IMR-90 (cell line): ENCODE results near the gene TBX4. TPM values are rescaled to one million over a fixed set of nuclear protein-coding genes. Genes with fewer than 3 reads are reported as not detected.

ENCODE experiments used
- ATAC-seq: fragments of 200-7000 bp; cut with Tn5 transposase; 2 replicates; pipeline ENCODE4 v1.9.1; 2020; ENCODE audit warnings: low read depth, mild to moderate bottlenecking, moderate library complexity
- BruUV-seq: library from RNA; stranded (reverse); fragments of 400-500 nt; replicated peaks from 2 replicates; lab custom pipeline; 2021; lab: Mats Ljungman, UMichigan
- CTCF ChIA-PET: fragments of 300-600 bp; formaldehyde crosslinking; extraction: SDS; loops from one replicate; lab custom pipeline; 2021; ENCODE audit warnings: antibody characterized with exemption; lab: Yijun Ruan, JAX
- POLR2A ChIA-PET: fragments of 300-600 bp; sonication (Branson Sonifier 250); formaldehyde crosslinking; loops from one replicate; lab custom pipeline; 2022; ENCODE audit warnings: antibody characterized with exemption; ENCODE audit not compliant: unreplicated experiment; lab: Charles Lee
- DNase-seq: peaks from one replicate; pipeline ENCODE4 v3.0.0; 2013
- H2AFZ ChIP-seq: replicated peaks from 2 replicates; pipeline ENCODE3; 2013; ENCODE audit warnings: low read length, mild to moderate bottlenecking; ENCODE audit not compliant: poor library complexity
- H2AK5ac ChIP-seq: 2 replicates; pipeline ENCODE4 v1.6.1; 2013; ENCODE audit warnings: low read depth, low read length, inconsistent platforms
- H2AK9ac ChIP-seq: replicated peaks from 2 replicates; pipeline ENCODE3; 2013; ENCODE audit warnings: mild to moderate bottlenecking, low read depth, low read length, moderate library complexity; ENCODE audit not compliant: poor library complexity
- H2BK120ac ChIP-seq: 2 replicates; pipeline ENCODE4 v1.6.1; 2013; ENCODE audit warnings: low read depth, low read length, inconsistent platforms
- H2BK15ac ChIP-seq: 3 replicates; pipeline ENCODE4 v1.6.1; 2013; ENCODE audit warnings: low read depth, low read length, inconsistent platforms
- H2BK20ac ChIP-seq: 2 replicates; pipeline ENCODE4 v1.6.1; 2013; ENCODE audit warnings: low read depth, mild to moderate bottlenecking, inconsistent platforms, low read length, moderate library complexity
- H2BK5ac ChIP-seq: 2 replicates; pipeline ENCODE4 v1.6.1; 2013; ENCODE audit warnings: mild to moderate bottlenecking, low read depth, low read length, inconsistent platforms; ENCODE audit not compliant: poor library complexity, severe bottlenecking
- H3K14ac ChIP-seq: replicated peaks from 2 replicates; pipeline ENCODE4 v1.6.1; 2013; ENCODE audit warnings: low read depth, low read length, inconsistent platforms
- H3K18ac ChIP-seq: 2 replicates; pipeline ENCODE4 v1.6.1; 2013; ENCODE audit warnings: low read depth, low read length, control low read depth
- H3K23ac ChIP-seq: 2 replicates; pipeline ENCODE4 v1.6.1; 2013; ENCODE audit warnings: low read depth, low read length, inconsistent platforms
- H3K27ac ChIP-seq: 2 replicates; pipeline ENCODE4 v1.5.1; 2013; ENCODE audit warnings: mild to moderate bottlenecking, control low read depth, low read length; ENCODE audit not compliant: insufficient read depth
- H3K27me3 ChIP-seq: 2 replicates; pipeline ENCODE4 v1.6.1; 2013; ENCODE audit warnings: low read length; ENCODE audit not compliant: control insufficient read depth, insufficient read depth
- H3K36me3 ChIP-seq: 2 replicates; pipeline ENCODE4 v1.6.1; 2013; ENCODE audit warnings: low read length, mixed read lengths; ENCODE audit not compliant: control insufficient read depth, insufficient read depth
- H3K4ac ChIP-seq: 2 replicates; pipeline ENCODE4 v1.6.1; 2013; ENCODE audit warnings: low read depth, low read length, inconsistent platforms
- H3K4me1 ChIP-seq: 2 replicates; pipeline ENCODE4 v1.6.1; 2013; ENCODE audit warnings: low read length, mixed read lengths; ENCODE audit not compliant: control insufficient read depth, insufficient read depth
- H3K4me2 ChIP-seq: 2 replicates; pipeline ENCODE4 v1.6.1; 2013; ENCODE audit warnings: low read depth, mild to moderate bottlenecking, control low read depth, low read length, moderate library complexity
- H3K4me3 ChIP-seq: 2 replicates; pipeline ENCODE4 v1.5.1; 2013; ENCODE audit warnings: low read depth, mild to moderate bottlenecking, control low read depth, low read length, moderate library complexity; ENCODE audit not compliant: insufficient read depth
- H3K56ac ChIP-seq: 2 replicates; pipeline ENCODE4 v1.6.1; 2013; ENCODE audit warnings: low read length, inconsistent platforms; ENCODE audit not compliant: insufficient read depth; ENCODE audit errors: extremely low read depth
- H3K79me1 ChIP-seq, 2 experiments: 2 replicates each; pipeline ENCODE4 v1.6.1; 2013; ENCODE audit warnings: low read length in 2 of 2, inconsistent platforms in 1 of 2, low read depth in 1 of 2
- H3K9ac ChIP-seq: 2 replicates; pipeline ENCODE4 v1.6.1; 2013; ENCODE audit warnings: low read depth, low read length, control low read depth
- H3K9me1 ChIP-seq: 2 replicates; pipeline ENCODE4 v1.6.1; 2013; ENCODE audit warnings: low read length, inconsistent platforms; ENCODE audit not compliant: insufficient read depth
- H3K9me3 ChIP-seq: 2 replicates; pipeline ENCODE4 v1.6.1; 2013; ENCODE audit warnings: low read length; ENCODE audit not compliant: control insufficient read depth, insufficient read depth
- H4K20me1 ChIP-seq: 2 replicates; pipeline ENCODE4 v1.6.1; 2013; ENCODE audit warnings: low read length, inconsistent platforms; ENCODE audit not compliant: insufficient read depth
- H4K5ac ChIP-seq: 2 replicates; pipeline ENCODE4 v1.6.1; 2013; ENCODE audit warnings: mild to moderate bottlenecking, low read depth, low read length, control low read depth
- H4K8ac ChIP-seq, 2 experiments: 2 replicates each; pipeline ENCODE4 v1.6.1; 2013; ENCODE audit warnings: low read depth in 2 of 2, low read length in 2 of 2, control low read depth in 1 of 2, inconsistent platforms in 1 of 2
- H4K91ac ChIP-seq: 2 replicates; pipeline ENCODE4 v1.6.1; 2013; ENCODE audit warnings: low read depth, low read length, inconsistent platforms; ENCODE audit not compliant: insufficient read depth
- SMC3 ChIP-seq: fragments of 150-350 bp; IDR thresholded peaks from 2 replicates; pipeline ENCODE4 v1.6.1; 2016; ENCODE audit warnings: low read depth, mild to moderate bottlenecking, antibody characterized with exemption, low read length, moderate library complexity
- WGBS, 2 experiments: methylation state at CpG; one replicate each; pipeline versions ENCODE4 v1.1.5 to v1.1.7; 2013; ENCODE audit warnings: missing lambda C conversion rate in 2 of 2; ENCODE audit not compliant: insufficient read length in 1 of 2; ENCODE audit errors: extremely low coverage in 2 of 2; 5-methylcytosine and 5-hydroxymethylcytosine counted together
- dilution Hi-C: fragments of 300-500 bp; cut with HindIII; formaldehyde crosslinking; loops from one replicate; pipeline ENCODE4 v1.14.3; 2018; ENCODE audit warnings: low sequenced_read_pairs; ENCODE audit not compliant: unreplicated experiment
- in situ Hi-C: fragments of 300-500 bp; cut with MboI; formaldehyde crosslinking; loops from 3 replicates; pipeline ENCODE4 v1.14.3; 2019; ENCODE audit warnings: low sequenced_read_pairs, inconsistent platforms, mixed read lengths
- intact Hi-C: fragments of 100-400 bp; cut with micrococcal nuclease; formaldehyde crosslinking; loops from 2 replicates; pipeline ENCODE4 v1.10.0; 2022
- polyA plus RNA-seq, 3 experiments: library from polyadenylated mRNA; depleted of rRNA; stranded (reverse); fragments of >200 nt; gene quantifications; 2 replicates each; pipeline ENCODE4 v1.2.3, GENCODE V29; 2012; ENCODE audit warnings: low replicate concordance in 1 of 3
- total RNA-seq: library from RNA; depleted of rRNA; stranded (reverse); fragments of >200 nt; gene quantifications from 2 replicates; pipeline ENCODE4 v1.2.3, GENCODE V29; 2012

The TBX4 gene
- total and polyA plus RNA-seq, 2 of the 4 experiments (the other 2 are of a cell fraction): 0.05 TPM; not detected in 1

DNA sequence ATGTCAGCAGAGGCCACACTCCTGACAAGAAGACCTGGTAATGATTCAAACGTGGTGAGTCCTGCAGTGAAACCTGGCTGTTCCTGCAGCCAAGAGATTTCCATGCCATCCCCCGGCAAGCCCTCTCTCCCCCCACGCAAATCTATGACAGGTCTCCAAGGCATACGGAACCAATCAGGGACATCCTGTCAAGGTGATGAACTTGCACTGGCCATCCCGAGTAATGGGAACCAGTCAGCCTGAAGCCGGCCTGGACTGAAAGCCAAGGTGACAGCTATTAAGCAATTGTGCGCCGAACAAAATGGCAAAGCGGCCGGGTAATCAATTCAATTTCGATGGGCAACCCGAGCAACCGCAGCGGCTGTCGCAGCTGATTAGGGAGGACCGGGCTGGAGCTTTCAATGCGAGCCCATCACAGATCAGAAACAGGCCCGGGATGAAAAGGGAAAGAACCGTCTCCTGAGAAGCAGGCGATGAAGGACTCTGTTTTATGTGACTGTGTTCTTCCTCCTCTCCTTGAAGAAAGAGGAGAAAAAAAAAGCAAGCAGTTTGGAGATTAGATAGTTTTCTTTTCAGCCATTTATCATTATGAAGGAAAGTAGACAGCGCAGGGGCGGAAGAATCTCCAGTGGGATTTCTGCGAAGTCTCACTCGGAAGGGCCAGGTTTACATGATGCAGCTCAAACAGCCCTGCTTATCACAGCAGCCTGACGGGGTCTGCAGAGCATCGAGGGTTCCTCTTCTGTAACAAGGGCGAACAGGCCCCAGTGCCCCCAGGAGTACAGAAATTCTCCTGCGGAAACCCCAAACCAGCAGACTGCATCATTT is 35.2 kb downstream of the TBX4 start:
- DNase-seq (no peak), ATAC-seq (no peak)
- no peaks in the 10 kb centered on the region for H3K79me1 ChIP-seq
- H4K91ac ChIP-seq: no peak overlapping the region
- H4K20me1 ChIP-seq: no peaks in the 10 kb centered on the region
- ChIA-PET POLR2A (no interaction called here), CTCF (no interaction called here)
- no peak overlapping the region for H4K8ac ChIP-seq
- H3K4me3 ChIP-seq: no peak overlapping the region
- no peak overlapping the region for H2AK9ac ChIP-seq
- H4K5ac ChIP-seq: no peak overlapping the region
- no peak overlapping the region; the same call in 1 of the 2 replicates for H3K23ac ChIP-seq
- no peak overlapping the region for H3K56ac ChIP-seq
- no TSS peak for BruUV-seq
- in situ Hi-C loops (no loop called here), dilution Hi-C loops (no loop called here), intact Hi-C loops (no loop called here)
- 0 out of 3 replicates have a peak overlapping the region, but pooled peaks have one; percentile 12 for H2BK15ac ChIP-seq
- 0 out of 2 replicates have a peak, but pooled peaks cover 4% of the 10 kb centered on the region for H3K27me3 ChIP-seq
- no peak overlapping the region for H3K27ac ChIP-seq
- H2AK5ac ChIP-seq: no peak overlapping the region; the same call in 1 of the 2 replicates
- H3K36me3 ChIP-seq: no peaks in the 10 kb centered on the region
- no peak overlapping the region for H3K14ac ChIP-seq
- WGBS, 2 experiments: 72% methylated on average over 11 of the region's 28 CpGs; no CpG with 5 or more reads in 1 of the 2 experiments
- peaks cover 9% of the 10 kb centered on the region for H3K4me1 ChIP-seq
- H2BK20ac ChIP-seq: no peak overlapping the region
- no peak overlapping the region for H3K18ac ChIP-seq
- H3K9ac ChIP-seq: no peak overlapping the region
- H2BK120ac ChIP-seq: no peak overlapping the region
- H2AFZ ChIP-seq: no peak overlapping the region
- no peak for TF ChIP-seq SMC3
- H3K9me1 ChIP-seq: peaks cover 8% of the 10 kb centered on the region; the same call in 1 of the 2 replicates
- no peaks in the 10 kb centered on the region for H3K9me3 ChIP-seq
- no peak overlapping the region for H3K4me2 ChIP-seq
- H3K4ac ChIP-seq: no peak overlapping the region
- no peak overlapping the region for H2BK5ac ChIP-seq
